Sciatic nerve (tissue), 2 donors: ENCODE measurements around the gene NAXE. TPM values are rescaled to one million over a fixed set of nuclear protein-coding genes. Genes with fewer than 3 reads are reported as not detected.
"Not testable (repeated sequence)": the region's sequence is repeated elsewhere in the genome, so short reads cannot be mapped to it uniquely, and the experiment has no call there.

ENCODE experiments used
- ATAC-seq: fragments of 200-7000 bp; cut with Tn5 transposase; one replicate; pipeline ENCODE4 v1.9.1; 2020; ENCODE audit warnings: mild to moderate bottlenecking, moderate library complexity
- DNase-seq: peaks from one replicate; pipeline ENCODE4 v3.0.0-alpha.2; 2020; ENCODE audit warnings: low spot score
- intact Hi-C: fragments of 100-400 bp; cut with DNase I; formaldehyde crosslinking; loops from one replicate; pipeline ENCODE4 v1.14.2; 2022
- total RNA-seq: library from RNA; stranded (reverse); fragmentation: NEBNext Ultra II Directional; extraction: Animal tissue kit (Norgen Biotek cat#: 25700); gene quantifications from one replicate; pipeline ENCODE4 v1.2.1, GENCODE V29; 2021
- donor health status: DM: no; HTN: no; CAD: no.
- donor health status: DM: no; HTN: no; CAD: no.

The NAXE gene
- total RNA-seq, 1 donor from 2014 or later, result 47.3 TPM

GRCh38 chr1:156590326-156591180 lies 1.0 kb upstream of the NAXE start:
- no peak for DNase-seq
- no peak for ATAC-seq
- intact Hi-C loops, result no loop called here

DNA sequence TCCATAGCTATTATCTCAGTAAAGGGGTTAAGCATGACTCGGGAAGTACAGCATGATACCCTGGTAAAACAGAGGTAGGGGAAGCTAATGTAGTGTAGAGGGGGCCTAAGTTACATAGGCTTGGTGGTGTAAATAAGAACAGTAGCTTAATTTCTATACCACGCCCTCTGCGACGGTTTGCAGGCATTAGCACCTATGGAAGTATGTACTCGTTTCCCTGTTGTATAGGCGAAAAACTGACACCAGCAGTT lies 470 bp upstream of the NAXE start:
- ATAC-seq, result no peak

DNA sequence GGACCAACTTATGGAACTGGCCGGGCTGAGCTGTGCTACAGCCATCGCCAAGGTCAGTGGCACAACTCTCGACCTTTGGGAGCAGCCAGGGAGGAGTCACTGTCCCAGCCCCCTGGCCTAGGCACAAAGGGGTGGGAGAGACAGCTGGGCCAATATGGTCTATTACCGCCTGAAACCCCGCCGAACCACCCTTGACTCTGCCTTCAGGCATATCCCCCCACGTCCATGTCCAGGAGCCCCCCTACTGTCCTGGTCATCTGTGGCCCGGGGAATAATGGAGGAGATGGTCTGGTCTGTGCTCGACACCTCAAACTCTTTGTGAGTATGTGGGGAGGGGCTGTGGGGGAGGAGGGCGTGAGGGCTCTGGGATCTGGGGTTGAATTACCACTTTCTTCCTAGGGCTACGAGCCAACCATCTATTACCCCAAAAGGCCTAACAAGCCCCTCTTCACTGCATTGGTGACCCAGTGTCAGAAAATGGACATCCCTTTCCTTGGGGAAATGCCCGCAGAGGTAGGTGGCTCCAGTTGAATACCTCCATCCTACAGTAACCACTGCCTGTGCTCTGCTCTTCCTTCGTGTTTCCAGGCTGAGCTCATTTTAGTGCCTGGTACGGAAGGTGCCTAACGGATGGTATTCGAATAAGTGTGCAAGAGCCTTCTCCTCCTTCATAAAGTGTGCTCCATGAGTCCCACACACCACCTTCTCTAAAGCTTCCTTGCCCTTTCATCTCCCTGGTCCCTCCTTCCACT lies 758 bp downstream of the NAXE start:
- intact Hi-C loops, result no loop called here
- peak; percentile 22 for ATAC-seq

More for the DNA sequence above, 470 bp upstream of the NAXE start:
- intact Hi-C loops, result no loop called here
- DNase-seq, result no peak

DNA sequence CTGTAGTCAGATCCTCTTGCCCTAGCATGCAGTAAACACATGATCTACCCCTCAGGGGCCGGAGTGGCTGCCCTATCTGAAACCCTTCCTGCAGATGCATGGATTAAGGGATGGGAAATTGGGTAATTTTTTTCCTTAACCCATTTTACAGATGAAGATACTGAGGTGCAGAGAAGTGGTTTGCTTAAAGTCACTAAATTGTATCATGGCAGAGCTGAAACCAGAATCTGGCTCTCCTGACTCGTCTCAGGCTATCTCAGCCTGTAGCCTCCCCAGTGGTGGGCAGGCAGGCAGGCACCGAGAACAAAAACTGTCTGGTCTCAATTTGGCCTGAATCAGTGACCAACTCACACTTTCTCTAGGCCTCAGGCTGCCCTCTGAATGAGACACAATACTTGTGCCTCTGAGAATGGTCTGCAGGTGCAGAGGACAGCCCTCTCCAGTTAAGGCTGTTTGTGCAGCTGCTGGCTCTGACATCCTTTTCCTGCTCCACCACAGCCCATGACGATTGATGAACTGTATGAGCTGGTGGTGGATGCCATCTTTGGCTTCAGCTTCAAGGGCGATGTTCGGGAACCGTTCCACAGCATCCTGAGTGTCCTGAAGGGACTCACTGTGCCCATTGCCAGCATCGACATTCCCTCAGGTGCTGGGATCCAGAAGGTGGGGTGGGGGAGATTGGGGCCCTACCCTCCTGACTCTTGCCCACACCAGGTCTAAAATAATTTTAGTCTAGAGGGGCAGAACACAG lies 1.5 kb downstream of the NAXE start:
- no peak for ATAC-seq
- intact Hi-C loops, result no loop called here
- DNase-seq, result no peak

More for the DNA sequence above, 758 bp downstream of the NAXE start:
- DNase-seq, result no peak

GRCh38 chr1:156593661-156593989 lies 2.0 kb downstream of the NAXE start:
- DNase-seq (no peak), ATAC-seq (no peak)
- intact Hi-C loops, result no loop called here

DNA sequence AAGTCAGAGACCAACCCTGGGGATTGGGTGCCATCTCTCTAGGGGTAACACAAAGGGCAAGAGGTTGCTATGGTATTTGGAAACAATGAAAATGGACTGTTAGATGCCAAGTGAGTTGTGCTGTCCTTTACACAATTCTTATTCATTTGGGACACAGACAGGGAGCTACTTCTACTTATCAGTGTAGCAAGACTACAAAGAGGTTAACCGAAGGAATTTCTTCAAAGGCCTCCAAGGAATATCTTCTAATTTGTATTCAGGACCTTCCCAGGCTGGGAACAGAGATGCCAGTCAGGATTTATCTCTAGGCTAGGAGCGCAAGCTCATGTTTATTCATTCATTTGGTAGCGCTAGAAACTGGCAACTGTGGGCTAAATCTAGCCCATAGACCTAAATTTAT lies 2.6 kb downstream of the NAXE start:
- ATAC-seq (no peak), DNase-seq (no peak)
- intact Hi-C loops, result no loop called here

- intact Hi-C loops, result no loop called here
- DNase-seq (no peak), ATAC-seq (no peak)
Observed at GRCh38 chr1:156595016-156595415, 3.4 kb downstream of the NAXE start.

GRCh38 chr1:156596426-156596825 lies 4.8 kb downstream of the NAXE start:
- intact Hi-C loops, result no loop called here
- ATAC-seq (no peak), DNase-seq (no peak)

DNA sequence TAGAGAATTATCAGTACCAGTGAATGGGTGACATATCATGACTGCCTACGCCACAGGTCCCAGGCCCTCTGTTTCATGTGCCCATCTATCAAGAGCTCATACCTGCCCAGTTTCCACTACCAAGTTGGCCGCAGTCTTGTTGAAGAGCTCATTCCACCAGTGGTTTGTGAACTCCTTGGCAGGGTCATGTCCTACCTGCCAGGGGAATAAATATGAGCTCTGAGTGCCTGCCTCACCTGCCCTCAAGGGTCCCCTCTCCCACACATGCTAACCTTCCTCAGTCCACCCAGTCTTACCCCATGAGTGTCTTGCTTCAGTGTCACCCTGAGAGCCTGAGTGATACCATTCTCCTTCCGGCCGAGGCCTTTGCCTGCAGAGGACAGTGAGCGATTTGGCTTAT lies 6.5 kb downstream of the NAXE start:
- ATAC-seq, result no peak
- no peak for DNase-seq
- intact Hi-C loops, result no loop called here

DNA sequence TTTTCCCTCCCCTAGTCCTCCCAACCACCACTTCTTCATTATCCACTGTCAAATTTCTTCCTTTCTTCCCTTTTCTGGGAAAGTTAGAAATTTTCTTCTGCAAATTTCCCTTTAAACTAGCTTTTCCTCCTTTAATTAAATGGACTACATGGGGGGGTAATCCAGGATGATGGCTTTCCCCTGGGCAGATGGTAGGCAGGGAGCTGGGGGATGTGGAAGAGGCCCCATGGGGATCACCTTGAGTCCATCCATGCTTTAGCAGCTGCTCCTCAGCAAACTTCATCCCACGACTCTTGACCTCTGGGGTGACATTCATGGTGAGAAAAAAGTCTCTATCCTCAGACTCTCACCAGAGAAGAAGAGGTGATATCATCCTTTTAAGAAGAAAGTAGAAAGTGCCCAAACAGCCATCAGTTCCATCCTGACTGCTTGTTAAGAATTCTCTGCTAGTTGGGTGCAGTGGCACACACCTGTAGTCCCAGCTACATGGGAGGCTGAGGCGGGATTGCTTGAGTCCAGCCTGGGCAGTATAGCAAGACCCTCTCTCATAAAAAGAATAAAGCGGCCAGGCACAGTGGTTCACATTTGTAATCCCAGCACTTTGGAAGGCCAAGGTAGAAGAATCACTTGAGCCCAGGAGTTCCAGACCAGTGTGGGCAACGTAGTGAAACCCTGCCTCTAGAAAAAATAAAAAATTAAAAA lies 7.3 kb downstream of the NAXE start:
- ATAC-seq (no peak), DNase-seq (no peak)
- intact Hi-C loops, result no loop called here

- no peak for DNase-seq
- intact Hi-C loops, result loop anchor here (10.0 kb wide), 1 partner anchor 215 kb away; no protein-coding TSS in a partner anchor
- ATAC-seq, result no peak
Observed at GRCh38 chr1:156599811-156600210, 8.2 kb downstream of the NAXE start.

DNA sequence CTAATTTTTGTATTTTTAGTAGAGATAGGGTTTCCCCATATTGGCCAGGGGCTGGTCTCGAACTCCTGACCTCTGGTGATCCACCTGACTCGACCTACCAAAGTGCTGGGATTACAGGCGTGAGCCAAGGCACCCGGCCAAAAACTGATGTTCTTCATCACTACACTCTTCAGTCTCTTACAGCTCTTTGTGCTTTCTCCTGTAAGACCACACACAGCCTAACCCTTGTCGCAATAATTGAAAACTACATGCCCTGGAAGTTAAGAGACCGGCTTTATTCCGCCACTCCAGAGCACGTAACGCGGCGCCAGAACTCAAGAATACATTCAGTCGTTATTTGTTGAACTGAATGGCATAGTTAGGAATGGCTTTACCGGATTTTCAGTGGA lies 9.2 kb downstream of the NAXE start:
- intact Hi-C loops, result loop anchor here (10.0 kb wide), 1 partner anchor 216 kb away; no protein-coding TSS in a partner anchor
- DNase-seq (no peak), ATAC-seq (no peak)

GRCh38 chr1:156601122-156601830 lies 9.7 kb downstream of the NAXE start, which contains the start of gene GPATCH4:
TSS of gene GPATCH4 (minus strand) at chr1:156601479.
- intact Hi-C loops, result loop anchor here (10.0 kb wide), 1 partner anchor 216 kb away; no protein-coding TSS in a partner anchor
- ATAC-seq, result peak; percentile 95
- DNase-seq, result peak; percentile 85

GRCh38 chr1:156601892-156602291 lies 10.3 kb downstream of the NAXE start:
- intact Hi-C loops, result loop anchor here (10.0 kb wide), 1 partner anchor 217 kb away; no protein-coding TSS in a partner anchor
- ATAC-seq, result peak; percentile 2
- no peak for DNase-seq

GRCh38 chr1:156602557-156602993 lies 11.0 kb downstream of the NAXE start:
- DNase-seq (no peak), ATAC-seq (no peak)
- intact Hi-C loops, result loop anchor here (10.0 kb wide), 1 partner anchor 218 kb away; no protein-coding TSS in a partner anchor

GRCh38 chr1:156607344-156607743 lies 15.8 kb downstream of the NAXE start:
- not testable (repeated sequence) for ATAC-seq, DNase-seq
- intact Hi-C loops, result loop anchor here (10.0 kb wide), 1 partner anchor 223 kb away; no protein-coding TSS in a partner anchor

- intact Hi-C loops, result loop anchor here (10.0 kb wide), 1 partner anchor 223 kb away; no protein-coding TSS in a partner anchor
- DNase-seq, result no peak
- ATAC-seq, result peak; percentile 93
Observed at GRCh38 chr1:156608036-156608674, 16.6 kb downstream of the NAXE start.

- no peak for ATAC-seq
- intact Hi-C loops, result loop anchor here (10.0 kb wide), 1 partner anchor 224 kb away; no protein-coding TSS in a partner anchor
- DNase-seq, result no peak
Observed at GRCh38 chr1:156608981-156609380, 17.4 kb downstream of the NAXE start.
